Measurements from ENCODE around the gene KCTD11.

Gene KCTD11

GRCh38 chr17:7374353-7374752 lies 22.4 kb downstream of the KCTD11 start:
- Histone ChIP-seq H2AK5ac (ENCODE audit: low read depth, low read length) (no peak overlapping the region), H2AFZ (ENCODE audit: low read length) (no peak overlapping the region), H3K4me2 (ENCODE audit: insufficient read depth, low read length, poor library complexity, severe bottlenecking) (no peak overlapping the region), H3K4me3 (ENCODE audit: low read length in 2 of 2) (no peak overlapping the region), H2BK12ac (ENCODE audit: low read length) (no peak overlapping the region), H4K8ac (ENCODE audit: low read depth, low read length) (no peak overlapping the region), H3K23ac (ENCODE audit: low read depth, low read length, poor library complexity) (no peak overlapping the region), H4K91ac (ENCODE audit: low read depth, low read length, poor library complexity) (no peak overlapping the region), H2BK15ac (ENCODE audit: low read length) (no peak overlapping the region), H3K9ac (ENCODE audit: low read depth, low read length, poor library complexity) (no peak overlapping the region), H3K79me1 (ENCODE audit: low read depth, low read length) (no peaks in the 10 kb centered on the region), H2BK5ac (ENCODE audit: low read length) (no peak overlapping the region), H3K4me1 (ENCODE audit: control insufficient read depth in 2 of 2, insufficient read depth in 1 of 2, low read depth in 1 of 2, low read length in 2 of 2) (no peaks in the 10 kb centered on the region), H3K9me3 (replicated peaks in 1 of 2; ENCODE audit: control insufficient read depth in 2 of 2, insufficient read depth in 1 of 2, low read depth in 1 of 2, low read length in 2 of 2) (peaks cover 2 to 4% of the 10 kb centered on the region in 2 donors), H3K14ac (ENCODE audit: low read length) (peak overlapping the region; percentile 71), H2BK120ac (ENCODE audit: low read depth, low read length) (no peak overlapping the region), H3K36me3 (replicated peaks in 1 of 2; ENCODE audit: control insufficient read depth in 2 of 2, insufficient read depth in 2 of 2, low read length in 2 of 2) (no peaks in the 10 kb centered on the region), H3K4ac (ENCODE audit: low read length) (no peak overlapping the region), H3K27ac (replicated peaks; ENCODE audit: low read length) (no peak overlapping the region), H3K18ac (ENCODE audit: low read length) (no peak overlapping the region), H3K27me3 (ENCODE audit: control insufficient read depth in 3 of 3, insufficient read depth in 3 of 3, low read depth in 1 of 3, low read length in 3 of 3) (peaks cover 0 to 9% (median 0%) of the 10 kb centered on the region in 3 experiments)
- no CpG with 5 or more reads among the region's 2 CpGs for WGBS, 2 donors (ENCODE audit: extremely low coverage in 2 of 2, insufficient read length in 2 of 2, insufficient replicate concordance in 1 of 2)
- no peak for DNase-seq (ENCODE audit: low spot score)

GRCh38 chr17:7379134-7379533 lies 27.2 kb downstream of the KCTD11 start:
- no peak overlapping the region for H3K18ac ChIP-seq (ENCODE audit: low read length)
- no peak overlapping the region for H3K4me3 ChIP-seq (ENCODE audit: low read length in 2 of 2)
- H2BK12ac ChIP-seq (ENCODE audit: low read length), result no peak overlapping the region
- H3K36me3 ChIP-seq (replicated peaks in 1 of 2; ENCODE audit: control insufficient read depth in 2 of 2, insufficient read depth in 2 of 2, low read length in 2 of 2), result no peaks in the 10 kb centered on the region
- H3K9ac ChIP-seq (ENCODE audit: low read depth, low read length, poor library complexity), result no peak overlapping the region
- no peak overlapping the region for H3K23ac ChIP-seq (ENCODE audit: low read depth, low read length, poor library complexity)
- no peak for DNase-seq (ENCODE audit: low spot score)
- H4K91ac ChIP-seq (ENCODE audit: low read depth, low read length, poor library complexity), result no peak overlapping the region
- H2BK120ac ChIP-seq (ENCODE audit: low read depth, low read length), result no peak overlapping the region
- H3K4ac ChIP-seq (ENCODE audit: low read length), result no peak overlapping the region
- no peak overlapping the region for H2AFZ ChIP-seq (ENCODE audit: low read length)
- peaks cover 3 to 49% (median 42%) of the 10 kb centered on the region in 3 experiments for H3K27me3 ChIP-seq (ENCODE audit: control insufficient read depth in 3 of 3, insufficient read depth in 3 of 3, low read depth in 1 of 3, low read length in 3 of 3)
- peaks cover 7 to 8% of the 10 kb centered on the region in 2 donors for H3K4me1 ChIP-seq (ENCODE audit: control insufficient read depth in 2 of 2, insufficient read depth in 1 of 2, low read depth in 1 of 2, low read length in 2 of 2)
- H3K14ac ChIP-seq (ENCODE audit: low read length), result no peak overlapping the region
- WGBS, 2 donors (ENCODE audit: extremely low coverage in 2 of 2, insufficient read length in 2 of 2, insufficient replicate concordance in 1 of 2), result no CpG with 5 or more reads among the region's 3 CpGs
- H2BK5ac ChIP-seq (ENCODE audit: low read length), result no peak overlapping the region
- H2AK5ac ChIP-seq (ENCODE audit: low read depth, low read length), result no peak overlapping the region
- H3K4me2 ChIP-seq (ENCODE audit: insufficient read depth, low read length, poor library complexity, severe bottlenecking), result no peak overlapping the region
- no peak overlapping the region for H3K27ac ChIP-seq (replicated peaks; ENCODE audit: low read length)
- no peaks in the 10 kb centered on the region for H3K79me1 ChIP-seq (ENCODE audit: low read depth, low read length)
- H4K8ac ChIP-seq (ENCODE audit: low read depth, low read length), result no peak overlapping the region
- peaks cover 11 to 17% of the 10 kb centered on the region in 2 donors for H3K9me3 ChIP-seq (replicated peaks in 1 of 2; ENCODE audit: control insufficient read depth in 2 of 2, insufficient read depth in 1 of 2, low read depth in 1 of 2, low read length in 2 of 2)
- H2BK15ac ChIP-seq (ENCODE audit: low read length), result no peak overlapping the region

- DNase-seq (ENCODE audit: low spot score), result no peak
- no peak overlapping the region for H2BK12ac ChIP-seq (ENCODE audit: low read length)
- no peak overlapping the region for H3K4me2 ChIP-seq (ENCODE audit: insufficient read depth, low read length, poor library complexity, severe bottlenecking)
- no peak overlapping the region for H3K4me3 ChIP-seq (ENCODE audit: low read length in 2 of 2)
- no peak overlapping the region for H4K8ac ChIP-seq (ENCODE audit: low read depth, low read length)
- H3K23ac ChIP-seq (ENCODE audit: low read depth, low read length, poor library complexity), result peak overlapping the region; percentile 91
- H3K4ac ChIP-seq (ENCODE audit: low read length), result no peak overlapping the region
- H2BK15ac ChIP-seq (ENCODE audit: low read length), result peak overlapping the region; percentile 91
- H2AFZ ChIP-seq (ENCODE audit: low read length), result peak overlapping the region; percentile 86
- peaks cover 3 to 56% (median 49%) of the 10 kb centered on the region in 3 experiments for H3K27me3 ChIP-seq (ENCODE audit: control insufficient read depth in 3 of 3, insufficient read depth in 3 of 3, low read depth in 1 of 3, low read length in 3 of 3)
- H3K27ac ChIP-seq (replicated peaks; ENCODE audit: low read length), result no peak overlapping the region
- H3K14ac ChIP-seq (ENCODE audit: low read length), result no peak overlapping the region
- peak overlapping the region; percentile 77 for H3K18ac ChIP-seq (ENCODE audit: low read length)
- no peaks in the 10 kb centered on the region for H3K79me1 ChIP-seq (ENCODE audit: low read depth, low read length)
- no peak overlapping the region for H3K9ac ChIP-seq (ENCODE audit: low read depth, low read length, poor library complexity)
- H2BK120ac ChIP-seq (ENCODE audit: low read depth, low read length), result no peak overlapping the region
- peaks cover 8 to 10% of the 10 kb centered on the region in 2 donors for H3K4me1 ChIP-seq (ENCODE audit: control insufficient read depth in 2 of 2, insufficient read depth in 1 of 2, low read depth in 1 of 2, low read length in 2 of 2)
- H2BK5ac ChIP-seq (ENCODE audit: low read length), result no peak overlapping the region
- no CpG with 5 or more reads among the region's 7 CpGs for WGBS, 2 donors (ENCODE audit: extremely low coverage in 2 of 2, insufficient read length in 2 of 2, insufficient replicate concordance in 1 of 2)
- peak overlapping the region; percentile 1 for H2AK5ac ChIP-seq (ENCODE audit: low read depth, low read length)
- no peak overlapping the region for H4K91ac ChIP-seq (ENCODE audit: low read depth, low read length, poor library complexity)
- H3K9me3 ChIP-seq (replicated peaks in 1 of 2; ENCODE audit: control insufficient read depth in 2 of 2, insufficient read depth in 1 of 2, low read depth in 1 of 2, low read length in 2 of 2), result peaks cover 11 to 17% of the 10 kb centered on the region in 2 donors
- no peaks in the 10 kb centered on the region for H3K36me3 ChIP-seq (replicated peaks in 1 of 2; ENCODE audit: control insufficient read depth in 2 of 2, insufficient read depth in 2 of 2, low read length in 2 of 2)
These were observed 28.4 kb downstream of the KCTD11 start for GRCh38 chr17:7380321-7380720.

GRCh38 chr17:7380855-7381683 lies 29.1 kb downstream of the KCTD11 start, which contains the start of gene TNK1:
TNK1 (plus strand) TSS chr17:7381089; CDS start chr17:7382927, 1,838 bp downstream.
- Histone ChIP-seq H3K27me3 (ENCODE audit: control insufficient read depth in 3 of 3, insufficient read depth in 3 of 3, low read depth in 1 of 3, low read length in 3 of 3) (peaks cover 3 to 56% (median 49%) of the 10 kb centered on the region in 3 experiments), H3K4me1 (ENCODE audit: control insufficient read depth in 2 of 2, insufficient read depth in 1 of 2, low read depth in 1 of 2, low read length in 2 of 2) (peaks cover 8 to 10% of the 10 kb centered on the region in 2 donors), H3K4me2 (ENCODE audit: insufficient read depth, low read length, poor library complexity, severe bottlenecking) (peak within 1 kb of the TSS; percentile 69), H3K9me3 (replicated peaks in 1 of 2; ENCODE audit: control insufficient read depth in 2 of 2, insufficient read depth in 1 of 2, low read depth in 1 of 2, low read length in 2 of 2) (peaks cover 11 to 17% of the 10 kb centered on the region in 2 donors), H2BK15ac (ENCODE audit: low read length) (peak within 1 kb of the TSS; percentile 91), H2AFZ (ENCODE audit: low read length) (peak within 1 kb of the TSS; percentile 86), H4K91ac (ENCODE audit: low read depth, low read length, poor library complexity) (no peak within 1 kb of the TSS), H3K4ac (ENCODE audit: low read length) (no peak within 1 kb of the TSS), H2BK5ac (ENCODE audit: low read length) (no peak within 1 kb of the TSS), H3K9ac (ENCODE audit: low read depth, low read length, poor library complexity) (peak within 1 kb of the TSS; percentile 76), H2BK12ac (ENCODE audit: low read length) (no peak within 1 kb of the TSS), H2AK5ac (ENCODE audit: low read depth, low read length) (peak within 1 kb of the TSS; percentile 10), H3K23ac (ENCODE audit: low read depth, low read length, poor library complexity) (peak within 1 kb of the TSS; percentile 91), H3K14ac (ENCODE audit: low read length) (no peak within 1 kb of the TSS), H2BK120ac (ENCODE audit: low read depth, low read length) (peak within 1 kb of the TSS; percentile 97), H3K27ac (replicated peaks; ENCODE audit: low read length) (no peak within 1 kb of the TSS), H4K8ac (ENCODE audit: low read depth, low read length) (no peak within 1 kb of the TSS), H3K36me3 (replicated peaks in 1 of 2; ENCODE audit: control insufficient read depth in 2 of 2, insufficient read depth in 2 of 2, low read length in 2 of 2) (no peaks in the 10 kb centered on the region), H3K18ac (ENCODE audit: low read length) (peak within 1 kb of the TSS; percentile 86), H3K79me1 (ENCODE audit: low read depth, low read length) (no peaks in the 10 kb centered on the region), H3K4me3 (ENCODE audit: low read length in 2 of 2) (peak within 1 kb of the TSS in 1 of 2 donors; percentile 72)
- no peak for DNase-seq (ENCODE audit: low spot score)
- WGBS, 2 donors (ENCODE audit: extremely low coverage in 2 of 2, insufficient read length in 2 of 2, insufficient replicate concordance in 1 of 2), result no CpG with 5 or more reads among the region's 52 CpGs
